Mesodermal cell (in vitro differentiated cells): Measurements from ENCODE around the gene ST6GALNAC3.

Experiments used
- H3K27ac ChIP-seq: 2 replicates; pipeline ENCODE4 v1.7.0; 2013; ENCODE audit warnings: mild to moderate bottlenecking, low read depth, low read length, moderate library complexity; ENCODE audit not compliant: severe bottlenecking
- H3K36me3 ChIP-seq: 2 replicates; pipeline ENCODE4 v1.7.1; 2013; ENCODE audit warnings: mild to moderate bottlenecking, low read length, moderate library complexity; ENCODE audit not compliant: control insufficient read depth, insufficient read depth
- H3K4me1 ChIP-seq: one replicate; pipeline ENCODE4 v1.7.1; 2013; ENCODE audit warnings: mild to moderate bottlenecking, low read length; ENCODE audit not compliant: insufficient read depth, control insufficient read depth, poor library complexity, severe bottlenecking
- H3K4me3 ChIP-seq: 2 replicates; pipeline ENCODE4 v1.7.0; 2013; ENCODE audit warnings: low read length, control low read depth, mild to moderate bottlenecking; ENCODE audit not compliant: insufficient read depth, poor library complexity, severe bottlenecking; ENCODE audit errors: extremely low read depth
- H3K9me3 ChIP-seq: 2 replicates; pipeline ENCODE4 v1.7.1; 2013; ENCODE audit warnings: mild to moderate bottlenecking, low read length, moderate library complexity; ENCODE audit not compliant: control insufficient read depth
- WGBS, 2 experiments: methylation state at CpG; one replicate each; pipeline ENCODE4 v1.1.5; 2013; ENCODE audit warnings: missing lambda C conversion rate in 2 of 2; ENCODE audit not compliant: insufficient coverage in 2 of 2; 5-methylcytosine and 5-hydroxymethylcytosine counted together

ST6GALNAC3 gene

GRCh38 chr1:76141929-76142328 is 67.4 kb downstream of the ST6GALNAC3 start:
- Histone ChIP-seq H3K27ac (no peak overlapping the region), H3K36me3 (peaks cover 4% of the 10 kb centered on the region), H3K4me1 (peaks cover 11% of the 10 kb centered on the region), H3K9me3 (no peaks in the 10 kb centered on the region), H3K4me3 (no peak overlapping the region)
- 69 to 75% methylated on average over 2 of the region's 2 CpGs for WGBS, 2 experiments

GRCh38 chr1:76142771-76143540 is 68.4 kb downstream of the ST6GALNAC3 start:
- Histone ChIP-seq H3K36me3 (peaks cover 4% of the 10 kb centered on the region), H3K27ac (no peak overlapping the region), H3K9me3 (no peaks in the 10 kb centered on the region), H3K4me1 (peaks cover 11% of the 10 kb centered on the region), H3K4me3 (no peak overlapping the region)
- 93 to 100% methylated on average over 1 to 2 of the region's 5 CpGs for WGBS, 2 experiments

- Histone ChIP-seq H3K4me1 (peaks cover 11% of the 10 kb centered on the region), H3K9me3 (no peaks in the 10 kb centered on the region), H3K27ac (no peak overlapping the region), H3K4me3 (no peak overlapping the region), H3K36me3 (peaks cover 4% of the 10 kb centered on the region)
- WGBS, 2 experiments, result 100% methylated on average over 1 of the region's 2 CpGs; no CpG with 5 or more reads in 1 of the 2 experiments
Measured at GRCh38 chr1:76144247-76144646, 69.7 kb downstream of the ST6GALNAC3 start.

GRCh38 chr1:76145332-76145731 is 70.8 kb downstream of the ST6GALNAC3 start:
- 71 to 93% methylated on average over 3 to 4 of the region's 6 CpGs for WGBS, 2 experiments
- H3K4me1 ChIP-seq, result peaks cover 17% of the 10 kb centered on the region
- peaks cover 4% of the 10 kb centered on the region for H3K36me3 ChIP-seq
- H3K27ac ChIP-seq, result no peak overlapping the region
- no peak overlapping the region for H3K4me3 ChIP-seq
- H3K9me3 ChIP-seq, result no peaks in the 10 kb centered on the region

- WGBS, 2 experiments, result 79 to 100% methylated on average over 1 of the region's 1 CpG
- Histone ChIP-seq H3K36me3 (peaks cover 4% of the 10 kb centered on the region), H3K4me3 (no peak overlapping the region), H3K9me3 (no peaks in the 10 kb centered on the region), H3K4me1 (peaks cover 15% of the 10 kb centered on the region), H3K27ac (no peak overlapping the region)
Measured at GRCh38 chr1:76146184-76146583, 71.6 kb downstream of the ST6GALNAC3 start.

- Histone ChIP-seq H3K4me1 (peaks cover 15% of the 10 kb centered on the region), H3K27ac (no peak overlapping the region), H3K9me3 (no peaks in the 10 kb centered on the region), H3K36me3 (peaks cover 4% of the 10 kb centered on the region), H3K4me3 (no peak overlapping the region)
- 100% methylated on average over 1 to 2 of the region's 4 CpGs for WGBS, 2 experiments
Measured at GRCh38 chr1:76147917-76148316, 73.4 kb downstream of the ST6GALNAC3 start.

- Histone ChIP-seq H3K27ac (no peak overlapping the region), H3K9me3 (no peaks in the 10 kb centered on the region), H3K4me3 (no peak overlapping the region), H3K4me1 (peaks cover 15% of the 10 kb centered on the region), H3K36me3 (peaks cover 4% of the 10 kb centered on the region)
- WGBS, 2 experiments, result no CpG with 5 or more reads among the region's 2 CpGs
Measured at GRCh38 chr1:76148460-76148859, 73.9 kb downstream of the ST6GALNAC3 start.

GRCh38 chr1:76153841-76154205 is 79.3 kb downstream of the ST6GALNAC3 start:
- H3K9me3 ChIP-seq, result no peaks in the 10 kb centered on the region
- no peak overlapping the region for H3K4me3 ChIP-seq
- no peaks in the 10 kb centered on the region for H3K36me3 ChIP-seq
- no peak overlapping the region for H3K27ac ChIP-seq
- peaks cover 28% of the 10 kb centered on the region for H3K4me1 ChIP-seq
- WGBS, 2 experiments, result 89 to 93% methylated on average over 7 to 8 of the region's 8 CpGs

GRCh38 chr1:76154206-76154956 is 79.8 kb downstream of the ST6GALNAC3 start:
- Histone ChIP-seq H3K36me3 (no peaks in the 10 kb centered on the region), H3K9me3 (no peaks in the 10 kb centered on the region), H3K4me3 (no peak overlapping the region), H3K27ac (no peak overlapping the region), H3K4me1 (peaks cover 28% of the 10 kb centered on the region)
- 44 to 45% methylated on average over 16 to 17 of the region's 17 CpGs for WGBS, 2 experiments

- Histone ChIP-seq H3K36me3 (no peaks in the 10 kb centered on the region), H3K4me3 (no peak overlapping the region), H3K9me3 (no peaks in the 10 kb centered on the region), H3K4me1 (peaks cover 16% of the 10 kb centered on the region), H3K27ac (no peak overlapping the region)
- 100% methylated on average over 2 of the region's 4 CpGs for WGBS, 2 experiments
Measured at GRCh38 chr1:76156987-76157386, 82.4 kb downstream of the ST6GALNAC3 start.

GRCh38 chr1:76158126-76158525 is 83.6 kb downstream of the ST6GALNAC3 start:
- Histone ChIP-seq H3K27ac (no peak overlapping the region), H3K36me3 (no peaks in the 10 kb centered on the region), H3K9me3 (no peaks in the 10 kb centered on the region), H3K4me3 (no peak overlapping the region), H3K4me1 (peaks cover 16% of the 10 kb centered on the region)
- WGBS, 2 experiments, result 85 to 100% methylated on average over 2 to 3 of the region's 4 CpGs
